Body of pancreas (tissue), 4 donors: ENCODE results near the gene MC2R.

Experiments
- CTCF ChIP-seq, 7 experiments: fragments of 450-650 bp in 4 of 7; fragments of 200-600 bp in 3 of 7; sonication (generic) in 3 of 7; IDR thresholded peaks; one replicate each; pipeline ENCODE4 v1.5.1; 2016 to 2019; ENCODE audit warnings: antibody characterized with exemption in 7 of 7
- POLR2A ChIP-seq, 3 donors: fragments of 450-650 bp; IDR thresholded peaks; one replicate each; pipeline ENCODE4 v1.6.1; 2016; ENCODE audit warnings: antibody characterized with exemption in 3 of 3, mild to moderate bottlenecking in 2 of 3

GRCh38 chr18:13914756-13915155 is 580 bp downstream of the MC2R start:
- TF ChIP-seq CTCF (IDR thresholded peaks at IDR 0.05) (no peak), POLR2A (IDR thresholded peaks at IDR 0.05) (no peak)
